Mesenchymal stem cell (in vitro differentiated cells and primary cell): ENCODE results near the gene ZNF444.

Source experiments
- DNase-seq: peaks from one replicate; pipeline ENCODE4 v3.0.0-alpha.2; 2013
- H2AFZ ChIP-seq: one replicate; pipeline ENCODE4 v1.6.1; 2013; ENCODE audit warnings: low read depth, mild to moderate bottlenecking, control low read depth, inconsistent platforms, low read length, moderate library complexity
- H2AK5ac ChIP-seq: 2 replicates; pipeline ENCODE4 v1.6.1; 2013; ENCODE audit warnings: low read length, moderate library complexity, mild to moderate bottlenecking, inconsistent platforms; ENCODE audit not compliant: severe bottlenecking
- H2BK120ac ChIP-seq: one replicate; pipeline ENCODE4 v1.6.1; 2013; ENCODE audit warnings: low read depth, mild to moderate bottlenecking, inconsistent platforms, low read length, moderate library complexity
- H2BK12ac ChIP-seq, 2 experiments: one replicate each; pipeline ENCODE4 v1.6.1; 2013; ENCODE audit warnings: inconsistent platforms in 2 of 2, low read length in 2 of 2, mild to moderate bottlenecking in 2 of 2, moderate library complexity in 2 of 2, control low read depth in 1 of 2
- H2BK15ac ChIP-seq: one replicate; pipeline ENCODE4 v1.6.1; 2013; ENCODE audit warnings: mild to moderate bottlenecking, low read depth, inconsistent platforms; ENCODE audit not compliant: poor library complexity, severe bottlenecking
- H2BK5ac ChIP-seq: 2 replicates; pipeline ENCODE4 v1.6.1; 2013; ENCODE audit warnings: low read depth, mild to moderate bottlenecking, low read length, control low read depth, inconsistent platforms; ENCODE audit not compliant: poor library complexity, severe bottlenecking
- H3K14ac ChIP-seq, 2 experiments: one replicate each; pipeline ENCODE4 v1.6.1; 2013; ENCODE audit warnings: inconsistent platforms in 2 of 2, low read length in 2 of 2, control low read depth in 1 of 2, mild to moderate bottlenecking in 1 of 2, moderate library complexity in 1 of 2
- H3K18ac ChIP-seq, 2 experiments: one replicate each; pipeline ENCODE4 v1.6.1; 2013; ENCODE audit warnings: inconsistent platforms in 2 of 2, low read length in 2 of 2, control low read depth in 1 of 2, low read depth in 1 of 2, mild to moderate bottlenecking in 1 of 2
- H3K23ac ChIP-seq, 2 experiments: one replicate each; pipeline ENCODE4 v1.6.1; 2013; ENCODE audit warnings: inconsistent platforms in 2 of 2, low read length in 2 of 2, mild to moderate bottlenecking in 2 of 2, moderate library complexity in 2 of 2, control low read depth in 1 of 2
- H3K27ac ChIP-seq: 2 replicates; pipeline ENCODE4 v1.5.1; 2013; ENCODE audit warnings: mild to moderate bottlenecking, moderate library complexity, low read length, control low read depth, inconsistent platforms; ENCODE audit not compliant: poor library complexity, severe bottlenecking
- H3K27me3 ChIP-seq, 2 experiments: 2 replicates each; pipeline versions ENCODE4 v1.6.1 to v1.7.0; 2013; ENCODE audit warnings: low read length in 2 of 2, mild to moderate bottlenecking in 2 of 2, moderate library complexity in 2 of 2, control low read depth in 1 of 2, inconsistent platforms in 1 of 2; ENCODE audit not compliant: control insufficient read depth in 1 of 2, insufficient read depth in 1 of 2
- H3K36me3 ChIP-seq, 2 experiments: 2 replicates each; pipeline versions ENCODE4 v1.6.1 to v1.7.0; 2013; ENCODE audit warnings: low read length in 2 of 2, control low read depth in 1 of 2, inconsistent platforms in 1 of 2, low read depth in 1 of 2, mild to moderate bottlenecking in 1 of 2; ENCODE audit not compliant: insufficient read depth in 2 of 2, control insufficient read depth in 1 of 2
- H3K4ac ChIP-seq, 2 experiments: one replicate each; pipeline ENCODE4 v1.6.1; 2013; ENCODE audit warnings: inconsistent platforms in 2 of 2, low read length in 2 of 2, mild to moderate bottlenecking in 2 of 2, moderate library complexity in 2 of 2, control low read depth in 1 of 2, low read depth in 1 of 2
- H3K4me1 ChIP-seq: 2 replicates; pipeline ENCODE4 v1.6.1; 2013; ENCODE audit warnings: low read depth, low read length, control low read depth; ENCODE audit not compliant: control insufficient read depth, insufficient read depth
- H3K4me2 ChIP-seq: 2 replicates; pipeline ENCODE4 v1.6.1; 2013; ENCODE audit warnings: low read length, mild to moderate bottlenecking, inconsistent platforms; ENCODE audit not compliant: poor library complexity, severe bottlenecking
- H3K4me3 ChIP-seq, 2 experiments: 2 replicates each; pipeline versions ENCODE4 v1.5.1 to v1.7.0; 2013; ENCODE audit warnings: low read length in 2 of 2, mild to moderate bottlenecking in 2 of 2, control low read depth in 1 of 2, low read depth in 1 of 2; ENCODE audit not compliant: insufficient read depth in 1 of 2
- H3K79me1 ChIP-seq: replicated peaks from 2 replicates; pipeline ENCODE4 v1.6.1; 2013; ENCODE audit warnings: mild to moderate bottlenecking, control low read depth, low read length, inconsistent platforms; ENCODE audit not compliant: poor library complexity, severe bottlenecking
- H3K9ac ChIP-seq: 2 replicates; pipeline ENCODE4 v1.7.0; 2013; ENCODE audit warnings: mild to moderate bottlenecking, low read length, moderate library complexity
- H3K9me3 ChIP-seq: 2 replicates; pipeline ENCODE4 v1.7.0; 2013; ENCODE audit warnings: mild to moderate bottlenecking, low read length; ENCODE audit not compliant: control insufficient read depth
- H4K8ac ChIP-seq: one replicate; pipeline ENCODE4 v1.6.1; 2013; ENCODE audit warnings: inconsistent platforms, mild to moderate bottlenecking, low read length, moderate library complexity
- H4K91ac ChIP-seq: one replicate; pipeline ENCODE4 v1.6.1; 2013; ENCODE audit warnings: mild to moderate bottlenecking, low read length, inconsistent platforms
- WGBS: methylation state at CpG from one replicate; pipeline ENCODE4 v1.1.7; 2013; ENCODE audit warnings: mixed read lengths; 5-methylcytosine and 5-hydroxymethylcytosine counted together

Gene ZNF444

GRCh38 chr19:56131651-56132050, 9.4 kb upstream of the ZNF444 start:
- H3K23ac ChIP-seq, result no peak overlapping the region
- H3K9ac ChIP-seq, result no peak overlapping the region
- H3K4me3 ChIP-seq, result no peak overlapping the region
- no peaks in the 10 kb centered on the region for H3K9me3 ChIP-seq
- no peak overlapping the region for H3K27ac ChIP-seq
- no peak overlapping the region for H2AK5ac ChIP-seq
- no peaks in the 10 kb centered on the region for H3K4me1 ChIP-seq
- no peak overlapping the region for H3K4ac ChIP-seq
- H4K8ac ChIP-seq, result no peak overlapping the region
- no peak overlapping the region for H2AFZ ChIP-seq
- no peak overlapping the region for H3K4me2 ChIP-seq
- no peak for DNase-seq
- no peak overlapping the region for H4K91ac ChIP-seq
- H3K36me3 ChIP-seq, result no peaks in the 10 kb centered on the region
- no peak overlapping the region for H2BK120ac ChIP-seq
- no peak overlapping the region for H2BK12ac ChIP-seq
- H3K79me1 ChIP-seq, result no peaks in the 10 kb centered on the region
- WGBS, result 93% methylated on average over 8 of the region's 8 CpGs
- no peak overlapping the region for H3K14ac ChIP-seq
- no peak overlapping the region for H2BK5ac ChIP-seq
- no peak overlapping the region for H2BK15ac ChIP-seq
- no peaks in the 10 kb centered on the region for H3K27me3 ChIP-seq
- H3K18ac ChIP-seq, result no peak overlapping the region

DNA sequence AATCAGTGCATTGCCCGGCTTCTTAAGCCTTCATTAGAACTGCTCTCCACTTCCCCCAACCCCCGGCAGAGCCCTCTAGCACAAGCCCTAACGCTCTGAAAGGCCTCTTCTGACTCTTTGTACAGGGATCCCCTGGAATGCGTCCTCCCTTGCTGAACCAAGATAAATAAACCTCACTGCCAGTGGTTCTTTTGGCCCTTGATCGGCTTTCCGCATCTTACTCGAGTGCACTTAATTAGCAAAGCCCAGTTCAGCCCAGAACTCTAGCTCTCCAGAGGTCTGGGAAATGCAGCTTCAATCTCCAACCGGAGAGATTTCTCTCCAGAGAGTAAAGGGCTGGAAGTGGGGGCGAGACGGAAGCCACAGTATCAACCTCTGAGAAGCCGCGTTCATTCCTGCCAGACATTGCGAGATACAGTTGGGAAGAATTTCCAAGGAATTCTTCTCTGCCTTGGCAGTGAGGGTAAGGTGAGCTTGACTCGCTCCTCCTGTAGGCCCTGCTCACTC, 8.7 kb upstream of the ZNF444 start:
- Histone ChIP-seq H2BK12ac (no peak overlapping the region), H2AFZ (no peak overlapping the region), H2BK15ac (no peak overlapping the region), H3K27ac (no peak overlapping the region), H3K9me3 (no peaks in the 10 kb centered on the region), H3K14ac (no peak overlapping the region), H3K36me3 (no peaks in the 10 kb centered on the region), H3K18ac (no peak overlapping the region), H2AK5ac (no peak overlapping the region), H3K4ac (no peak overlapping the region), H3K27me3 (no peaks in the 10 kb centered on the region), H3K4me3 (peak overlapping the region in 1 of 2 experiments; percentile 14), H4K8ac (no peak overlapping the region), H3K4me2 (no peak overlapping the region), H4K91ac (no peak overlapping the region), H3K4me1 (no peaks in the 10 kb centered on the region), H2BK120ac (peak overlapping the region; percentile 34), H3K79me1 (no peaks in the 10 kb centered on the region), H3K9ac (peak overlapping the region; percentile 75), H3K23ac (no peak overlapping the region), H2BK5ac (no peak overlapping the region)
- DNase-seq, result no peak
- 72% methylated on average over 14 of the region's 14 CpGs for WGBS

GRCh38 chr19:56133858-56134653, 7.0 kb upstream of the ZNF444 start:
- no peak overlapping the region for H2BK120ac ChIP-seq
- 78% methylated on average over 12 of the region's 14 CpGs for WGBS
- no peaks in the 10 kb centered on the region for H3K4me1 ChIP-seq
- H4K91ac ChIP-seq, result no peak overlapping the region
- H3K79me1 ChIP-seq, result no peaks in the 10 kb centered on the region
- H2BK5ac ChIP-seq, result no peak overlapping the region
- no peaks in the 10 kb centered on the region for H3K9me3 ChIP-seq
- no peak overlapping the region for H3K4me2 ChIP-seq
- H2AK5ac ChIP-seq, result no peak overlapping the region
- no peak overlapping the region for H3K27ac ChIP-seq
- peak overlapping the region in 1 of 2 experiments; percentile 18 for H3K23ac ChIP-seq
- no peak for DNase-seq
- no peak overlapping the region for H2BK12ac ChIP-seq
- H2BK15ac ChIP-seq, result peak overlapping the region; percentile 6
- no peak overlapping the region for H3K9ac ChIP-seq
- H3K18ac ChIP-seq, result no peak overlapping the region
- no peak overlapping the region for H3K4ac ChIP-seq
- H4K8ac ChIP-seq, result no peak overlapping the region
- H3K36me3 ChIP-seq, result no peaks in the 10 kb centered on the region
- H3K27me3 ChIP-seq, result no peaks in the 10 kb centered on the region
- no peak overlapping the region for H3K4me3 ChIP-seq
- H2AFZ ChIP-seq, result no peak overlapping the region
- no peak overlapping the region for H3K14ac ChIP-seq

- H3K4me3 ChIP-seq, result no peak overlapping the region
- no peaks in the 10 kb centered on the region for H3K4me1 ChIP-seq
- H3K27ac ChIP-seq, result no peak overlapping the region
- DNase-seq, result no peak
- H3K18ac ChIP-seq, result no peak overlapping the region
- H3K14ac ChIP-seq, result no peak overlapping the region
- no peak overlapping the region for H3K9ac ChIP-seq
- H2AK5ac ChIP-seq, result no peak overlapping the region
- 73% methylated on average over 4 of the region's 5 CpGs for WGBS
- no peak overlapping the region for H2BK12ac ChIP-seq
- H2AFZ ChIP-seq, result no peak overlapping the region
- no peak overlapping the region for H4K8ac ChIP-seq
- H2BK5ac ChIP-seq, result no peak overlapping the region
- no peak overlapping the region for H3K4me2 ChIP-seq
- no peak overlapping the region for H3K4ac ChIP-seq
- H3K27me3 ChIP-seq, result no peaks in the 10 kb centered on the region
- no peak overlapping the region for H4K91ac ChIP-seq
- no peaks in the 10 kb centered on the region for H3K9me3 ChIP-seq
- H3K79me1 ChIP-seq, result no peaks in the 10 kb centered on the region
- H2BK120ac ChIP-seq, result no peak overlapping the region
- H3K23ac ChIP-seq, result no peak overlapping the region
- no peak overlapping the region for H2BK15ac ChIP-seq
- H3K36me3 ChIP-seq, result no peaks in the 10 kb centered on the region
These were observed 6.5 kb upstream of the ZNF444 start for GRCh38 chr19:56134654-56134921.
